ENCODE data around the gene BTNL2.

BTNL2 gene

DNA sequence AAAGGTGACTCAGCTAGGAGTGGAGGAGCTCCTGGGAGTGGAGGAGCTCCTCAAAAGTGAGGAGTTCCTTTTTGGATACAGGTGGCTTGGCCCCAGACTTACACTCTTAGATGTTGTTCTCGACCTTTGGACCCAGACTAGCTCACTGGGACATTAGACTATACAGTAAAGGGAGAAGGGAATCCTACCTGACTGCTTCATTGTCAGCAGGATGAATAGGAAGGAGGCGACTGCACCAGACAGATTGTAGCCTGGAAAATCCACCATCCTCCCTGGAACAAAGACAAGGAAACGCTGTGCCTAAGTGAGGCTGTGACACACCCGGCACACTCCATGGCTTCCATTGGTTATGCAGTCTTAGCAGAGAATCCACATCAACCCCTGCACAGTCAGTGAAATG is at the start of gene BTNL2:
Gene BTNL2 (minus strand): TSS at position 325 of the 400 bp plus-strand sequence. CDS start 58 bp downstream, at position 267.
- DNase-seq (ENCODE audit: low read depth): no peak
- no peak for TF ChIP-seq CTCF (conservative IDR thresholded peaks at IDR 0.05; ENCODE audit: low read length)

DNA sequence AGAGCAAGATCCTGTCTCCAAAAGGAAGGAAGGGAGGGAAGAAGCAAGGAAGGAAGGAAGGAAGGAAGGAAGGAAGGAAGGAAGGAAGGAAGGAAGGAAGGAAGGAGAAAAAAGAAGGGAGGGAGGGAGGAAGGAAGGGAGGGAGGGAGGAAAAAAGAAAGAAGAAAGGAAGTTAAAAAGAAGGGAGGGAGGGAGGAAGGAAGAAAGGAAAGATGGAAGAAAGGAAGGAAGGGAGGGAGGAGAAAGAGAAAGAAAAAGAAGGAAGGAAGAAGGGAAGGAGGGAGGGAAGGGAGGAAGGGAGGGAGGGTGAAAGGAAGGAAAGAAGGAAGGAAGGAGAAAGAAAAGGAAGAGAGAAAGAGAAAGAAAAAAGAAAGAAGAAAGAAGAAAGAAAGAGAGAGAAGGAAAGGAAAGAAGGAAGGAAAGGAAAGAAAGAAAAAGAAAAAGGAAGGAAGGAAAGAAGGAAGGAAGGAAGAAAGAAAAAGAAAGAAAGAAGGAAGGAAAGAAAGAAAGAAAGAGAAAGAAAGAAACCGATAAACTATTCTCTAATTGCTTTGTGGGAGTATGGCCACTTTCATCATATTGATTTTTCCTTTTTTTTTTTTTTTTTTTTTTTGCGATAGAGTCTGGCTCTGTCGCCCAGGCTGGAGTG is 42.2 kb upstream of the BTNL2 start:
- H3K4me3 ChIP-seq (ENCODE audit: low read length): no peak overlapping the region
- TF ChIP-seq CTCF (conservative IDR thresholded peaks at IDR 0.05; ENCODE audit: low read length): no peak
- DNase-seq (ENCODE audit: low read depth): no peak

More for the DNA sequence above, at the start of gene BTNL2:
- H3K4me3 ChIP-seq (ENCODE audit: low read length): no peak within 1 kb of the TSS

DNA sequence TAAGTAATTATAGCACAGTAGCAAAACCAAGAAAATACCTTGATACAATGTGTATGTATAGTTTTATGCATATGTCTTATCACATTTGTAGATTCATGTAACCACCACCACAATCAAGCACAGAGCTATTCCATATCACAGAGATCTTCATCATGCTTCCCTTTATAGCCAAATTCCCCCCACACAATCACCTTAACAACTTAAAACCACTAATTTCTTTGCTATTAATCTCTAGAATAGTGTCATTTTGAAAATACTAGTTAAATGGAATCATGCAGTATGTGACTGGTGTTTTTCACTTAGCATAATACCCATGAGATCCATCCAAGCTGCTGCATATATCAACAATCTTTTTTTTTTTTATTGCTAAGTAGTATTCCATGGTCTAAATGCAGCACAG is 41.0 kb upstream of the BTNL2 start:
- DNase-seq (ENCODE audit: low read depth): no peak
- no peak for TF ChIP-seq CTCF (conservative IDR thresholded peaks at IDR 0.05; ENCODE audit: low read length)
- H3K4me3 ChIP-seq (ENCODE audit: low read length): no peak overlapping the region

DNA sequence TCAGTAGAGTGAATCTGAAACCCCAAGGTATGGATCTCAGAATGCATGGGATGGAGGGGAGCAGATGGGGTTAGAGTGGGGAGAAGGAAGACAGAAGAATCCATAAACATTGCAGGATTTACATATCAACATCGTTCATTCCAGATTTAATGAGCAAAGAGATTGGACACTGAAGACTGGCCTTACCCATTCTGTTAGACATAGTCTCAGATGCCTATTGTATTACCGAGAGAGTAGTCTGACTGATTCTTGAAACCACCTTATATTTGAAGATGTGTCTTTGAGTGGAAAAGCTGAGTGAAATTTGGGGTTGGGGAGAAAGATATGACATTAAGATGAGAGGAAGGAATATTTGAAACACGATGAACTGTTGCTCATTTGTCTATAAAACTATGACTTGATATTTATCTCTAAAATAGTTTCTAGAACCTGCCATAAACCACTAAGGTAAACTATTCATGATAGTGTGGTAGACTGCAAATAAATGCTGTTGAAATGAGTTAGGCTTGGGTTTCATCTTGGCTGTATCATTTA is 38.4 kb upstream of the BTNL2 start:
- H3K4me3 ChIP-seq (ENCODE audit: low read length): no peak overlapping the region
- DNase-seq (ENCODE audit: low read depth): no peak
- TF ChIP-seq CTCF (conservative IDR thresholded peaks at IDR 0.05; ENCODE audit: low read length): no peak

GRCh38 chr6:32444433-32444832 is 37.5 kb upstream of the BTNL2 start:
- no peak for DNase-seq (ENCODE audit: low read depth)
- no peak for TF ChIP-seq CTCF (conservative IDR thresholded peaks at IDR 0.05; ENCODE audit: low read length)
- no peak overlapping the region for H3K4me3 ChIP-seq (ENCODE audit: low read length)

DNA sequence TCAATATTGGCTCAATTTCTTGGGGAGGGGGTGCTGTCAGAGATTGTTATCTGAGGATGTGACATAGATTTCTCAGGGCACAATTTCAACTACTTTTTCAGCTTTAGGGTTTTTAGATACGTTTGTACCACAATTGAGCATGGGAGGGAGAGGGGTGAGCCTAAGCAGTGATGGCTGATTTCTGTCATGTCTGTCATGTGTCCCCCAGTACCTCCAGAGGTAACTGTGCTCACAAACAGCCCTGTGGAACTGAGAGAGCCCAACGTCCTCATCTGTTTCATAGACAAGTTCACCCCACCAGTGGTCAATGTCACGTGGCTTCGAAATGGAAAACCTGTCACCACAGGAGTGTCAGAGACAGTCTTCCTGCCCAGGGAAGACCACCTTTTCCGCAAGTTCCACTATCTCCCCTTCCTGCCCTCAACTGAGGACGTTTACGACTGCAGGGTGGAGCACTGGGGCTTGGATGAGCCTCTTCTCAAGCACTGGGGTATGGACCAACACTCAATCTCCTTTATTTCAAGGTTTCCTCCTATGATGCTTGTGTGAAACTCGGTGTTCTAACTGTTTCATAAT is 36.1 kb upstream of the BTNL2 start:
- TF ChIP-seq CTCF (conservative IDR thresholded peaks at IDR 0.05; ENCODE audit: low read length): no peak
- H3K4me3 ChIP-seq (ENCODE audit: low read length): no peak overlapping the region
- no peak for DNase-seq (ENCODE audit: low read depth)

GRCh38 chr6:32442243-32442667 is 35.3 kb upstream of the BTNL2 start:
- no peak for TF ChIP-seq CTCF (conservative IDR thresholded peaks at IDR 0.05; ENCODE audit: low read length)
- no peak overlapping the region for H3K4me3 ChIP-seq (ENCODE audit: low read length)
- DNase-seq (ENCODE audit: low read depth): no peak
